Fibroblast of villous mesenchyme (primary cell): ENCODE measurements around the gene SLC4A4. TPM values are rescaled to one million over a fixed set of nuclear protein-coding genes. Genes with fewer than 3 reads are reported as not detected.

Experiments
- DNase-seq: peaks from one replicate; pipeline ENCODE4 v3.0.0-alpha.2; 2010; ENCODE audit warnings: low read depth
- H3K4me3 ChIP-seq: 2 replicates; pipeline ENCODE4 v1.5.1; 2011; ENCODE audit warnings: low read depth, mild to moderate bottlenecking, low read length
- total RNA-seq: library from RNA; depleted of rRNA; stranded (reverse); fragments of >200 nt; gene quantifications from 2 replicates; pipeline ENCODE4 v1.2.3, GENCODE V29; 2012
- TF ChIP-seq, protein P1 (sequence below): IDR thresholded peaks from 2 replicates; pipeline ENCODE4 v1.5.1; 2012; ENCODE audit warnings: low read depth, mild to moderate bottlenecking, low read length; ENCODE audit not compliant: insufficient read depth

SLC4A4 gene
- total RNA-seq, 1 donor, result 12.5 TPM

DNA sequence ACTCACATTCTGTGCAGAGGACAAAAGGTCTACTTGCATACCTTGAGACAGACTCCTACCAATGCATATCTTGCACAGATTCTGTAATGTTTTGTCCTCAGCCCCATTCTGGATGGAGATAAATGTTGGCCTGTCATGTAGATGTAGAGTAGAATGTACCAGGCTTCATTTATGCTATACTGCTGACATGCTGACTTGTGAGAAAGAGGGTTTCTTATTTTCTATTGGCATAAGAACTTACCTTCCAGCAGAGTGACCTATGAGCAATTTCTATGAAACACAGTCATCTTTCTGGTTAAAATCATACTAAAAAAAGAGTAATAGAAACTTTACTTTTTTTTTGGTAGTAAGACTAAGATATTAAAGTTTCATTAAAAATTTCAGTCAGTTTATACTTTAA is 17.2 kb downstream of the SLC4A4 start:
- H3K4me3 ChIP-seq, result no peak overlapping the region
- TF ChIP-seq, protein P1, sequence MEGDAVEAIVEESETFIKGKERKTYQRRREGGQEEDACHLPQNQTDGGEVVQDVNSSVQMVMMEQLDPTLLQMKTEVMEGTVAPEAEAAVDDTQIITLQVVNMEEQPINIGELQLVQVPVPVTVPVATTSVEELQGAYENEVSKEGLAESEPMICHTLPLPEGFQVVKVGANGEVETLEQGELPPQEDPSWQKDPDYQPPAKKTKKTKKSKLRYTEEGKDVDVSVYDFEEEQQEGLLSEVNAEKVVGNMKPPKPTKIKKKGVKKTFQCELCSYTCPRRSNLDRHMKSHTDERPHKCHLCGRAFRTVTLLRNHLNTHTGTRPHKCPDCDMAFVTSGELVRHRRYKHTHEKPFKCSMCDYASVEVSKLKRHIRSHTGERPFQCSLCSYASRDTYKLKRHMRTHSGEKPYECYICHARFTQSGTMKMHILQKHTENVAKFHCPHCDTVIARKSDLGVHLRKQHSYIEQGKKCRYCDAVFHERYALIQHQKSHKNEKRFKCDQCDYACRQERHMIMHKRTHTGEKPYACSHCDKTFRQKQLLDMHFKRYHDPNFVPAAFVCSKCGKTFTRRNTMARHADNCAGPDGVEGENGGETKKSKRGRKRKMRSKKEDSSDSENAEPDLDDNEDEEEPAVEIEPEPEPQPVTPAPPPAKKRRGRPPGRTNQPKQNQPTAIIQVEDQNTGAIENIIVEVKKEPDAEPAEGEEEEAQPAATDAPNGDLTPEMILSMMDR, result no peak
- DNase-seq, result no peak

DNA sequence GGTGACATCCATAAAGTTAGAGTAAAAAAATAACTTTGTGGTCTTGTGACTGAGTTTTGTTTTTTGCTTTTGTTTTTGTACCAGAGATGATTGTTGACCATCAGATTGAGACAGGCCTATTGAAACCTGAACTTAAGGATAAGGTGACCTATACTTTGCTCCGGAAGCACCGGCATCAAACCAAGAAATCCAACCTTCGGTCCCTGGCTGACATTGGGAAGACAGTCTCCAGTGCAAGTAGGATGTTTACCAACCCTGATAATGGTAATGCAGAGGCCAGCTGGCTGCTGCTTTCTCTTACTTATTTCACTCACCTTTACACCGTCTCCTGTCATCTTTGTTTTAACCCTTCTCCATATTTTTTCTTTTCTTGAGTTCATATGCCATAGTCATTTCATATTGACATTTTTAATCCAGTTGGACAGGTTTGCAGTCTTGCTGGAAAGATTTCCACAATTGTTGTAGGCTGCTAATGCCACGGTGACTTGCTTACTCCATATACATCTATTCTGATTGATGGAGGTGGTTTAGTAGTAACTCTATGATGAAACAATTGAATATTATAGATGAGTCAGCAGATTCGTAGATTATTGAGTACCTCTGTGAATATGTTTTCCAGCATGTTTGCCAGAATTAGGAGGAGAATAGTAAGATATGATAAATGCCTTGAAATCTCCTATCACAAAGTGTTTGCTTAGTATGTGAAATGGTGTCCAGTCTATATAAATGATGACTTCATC is 18.3 kb downstream of the SLC4A4 start:
- TF ChIP-seq, protein P1, result no peak
- no peak overlapping the region for H3K4me3 ChIP-seq
- DNase-seq, result no peak

DNA sequence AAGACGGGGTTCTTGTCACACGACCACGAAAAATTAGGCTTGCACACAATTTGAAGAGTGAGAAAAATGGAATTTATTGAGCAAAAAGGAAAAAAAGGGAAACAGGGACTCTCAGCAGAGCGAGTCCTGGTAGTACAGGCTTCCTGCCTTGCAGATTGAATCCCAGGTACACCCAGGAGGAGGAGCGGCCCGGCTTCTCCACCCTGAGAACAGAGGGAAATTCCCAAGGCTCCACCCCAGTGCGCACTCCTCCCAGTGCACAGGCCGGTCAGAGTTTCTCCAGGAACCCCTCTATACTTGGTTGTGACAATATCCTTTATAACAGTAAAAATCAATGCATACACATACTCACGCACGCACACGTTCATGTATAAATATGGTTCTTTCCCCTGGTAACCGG is 22.0 kb downstream of the SLC4A4 start:
- H3K4me3 ChIP-seq, result no peak overlapping the region
- DNase-seq, result no peak
- TF ChIP-seq, protein P1, result no peak

DNA sequence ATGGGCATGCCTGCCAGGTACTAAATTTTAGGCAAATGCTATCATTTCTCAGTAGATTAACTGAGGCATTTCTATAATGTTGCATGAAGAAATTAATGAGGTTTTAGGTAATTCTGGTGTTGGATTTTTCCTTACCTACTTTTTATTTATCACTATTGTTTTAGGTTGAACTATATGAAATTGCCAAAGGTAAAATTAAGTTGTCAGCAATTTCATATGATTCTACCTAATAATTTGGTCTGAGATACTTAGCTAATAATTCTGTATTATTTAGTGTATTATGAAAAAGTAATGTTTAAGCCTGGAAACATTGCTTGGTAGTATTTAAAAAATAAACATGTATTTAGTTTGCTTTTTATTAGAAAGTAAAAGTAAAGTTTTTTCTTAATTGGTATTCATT is 22.7 kb downstream of the SLC4A4 start:
- no peak for DNase-seq
- TF ChIP-seq, protein P1, result no peak
- no peak overlapping the region for H3K4me3 ChIP-seq

- H3K4me3 ChIP-seq, result no peak overlapping the region
- TF ChIP-seq, protein P1, result no peak
- no peak for DNase-seq
Measured at GRCh38 chr4:71366766-71367165, 27.9 kb downstream of the SLC4A4 start.

- DNase-seq, result no peak
- TF ChIP-seq, protein P1, result no peak
Measured at GRCh38 chr4:71367546-71367945, 28.7 kb downstream of the SLC4A4 start.

DNA sequence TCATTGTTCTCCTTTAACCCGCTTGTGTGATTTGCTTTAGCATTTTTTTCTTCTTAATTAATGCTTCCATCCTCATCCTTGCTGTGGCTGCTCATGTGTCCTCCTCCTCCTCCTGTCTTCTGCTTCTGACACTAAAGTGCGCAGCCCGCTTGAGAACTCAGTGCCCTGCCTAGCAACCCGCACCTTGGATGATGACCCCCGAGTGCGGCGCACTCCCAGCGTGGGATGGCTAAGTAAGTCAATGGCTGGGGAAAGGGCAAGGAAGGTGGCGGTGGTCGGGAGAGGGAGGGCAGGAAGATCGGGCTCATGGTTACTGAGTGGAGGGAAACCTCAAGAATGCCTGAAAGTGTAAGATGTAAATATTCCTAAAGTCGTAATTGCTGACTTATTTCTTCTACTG is 30.1 kb downstream of the SLC4A4 start:
- DNase-seq, result no peak
- no peak overlapping the region for H3K4me3 ChIP-seq
- TF ChIP-seq, protein P1, result no peak

More at GRCh38 chr4:71367546-71367945, 28.7 kb downstream of the SLC4A4 start:
- H3K4me3 ChIP-seq, result no peak overlapping the region
